NT2/D1 (cell line): ENCODE data around the gene OR6K6.

Experiments
- DNase-seq: peaks from one replicate; pipeline ENCODE4 v3.0.0-alpha.2; 2011; ENCODE audit warnings: low read depth, low spot score
- H3K27me3 ChIP-seq: 2 replicates; pipeline ENCODE4 v1.6.0; 2011; ENCODE audit warnings: mild to moderate bottlenecking; ENCODE audit not compliant: insufficient read length, insufficient read depth
- H3K36me3 ChIP-seq: 2 replicates; pipeline ENCODE4 v1.6.1; 2011; ENCODE audit warnings: mild to moderate bottlenecking, low read length, mixed read lengths; ENCODE audit not compliant: insufficient read depth, insufficient read length
- H3K4me1 ChIP-seq: 2 replicates; pipeline ENCODE4 v1.5.1; 2011; ENCODE audit not compliant: insufficient read depth, insufficient read length
- H3K4me3 ChIP-seq: 2 replicates; pipeline ENCODE4 v1.5.1; 2011; ENCODE audit warnings: low read depth; ENCODE audit not compliant: insufficient read length
- H3K9ac ChIP-seq: 2 replicates; pipeline ENCODE4 v1.6.0; 2011; ENCODE audit warnings: low read depth; ENCODE audit not compliant: insufficient read length
- H3K9me3 ChIP-seq: 2 replicates; pipeline ENCODE4 v1.5.1; 2011; ENCODE audit warnings: mild to moderate bottlenecking, low read length; ENCODE audit not compliant: insufficient read depth
- SUZ12 ChIP-seq: IDR thresholded peaks from 2 replicates; pipeline ENCODE4 v1.6.1; 2011; ENCODE audit not compliant: insufficient read length, insufficient read depth; ENCODE audit errors: extremely low read depth
- YY1 ChIP-seq: IDR thresholded peaks from 2 replicates; pipeline ENCODE4 v1.6.1; 2011; ENCODE audit not compliant: insufficient read length, insufficient read depth
- ZNF274 ChIP-seq: IDR thresholded peaks from 2 replicates; pipeline ENCODE4 v1.6.1; 2011; ENCODE audit warnings: mild to moderate bottlenecking, low read depth, low read length

The OR6K6 gene, protein sequence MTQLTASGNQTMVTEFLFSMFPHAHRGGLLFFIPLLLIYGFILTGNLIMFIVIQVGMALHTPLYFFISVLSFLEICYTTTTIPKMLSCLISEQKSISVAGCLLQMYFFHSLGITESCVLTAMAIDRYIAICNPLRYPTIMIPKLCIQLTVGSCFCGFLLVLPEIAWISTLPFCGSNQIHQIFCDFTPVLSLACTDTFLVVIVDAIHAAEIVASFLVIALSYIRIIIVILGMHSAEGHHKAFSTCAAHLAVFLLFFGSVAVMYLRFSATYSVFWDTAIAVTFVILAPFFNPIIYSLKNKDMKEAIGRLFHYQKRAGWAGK

DNA sequence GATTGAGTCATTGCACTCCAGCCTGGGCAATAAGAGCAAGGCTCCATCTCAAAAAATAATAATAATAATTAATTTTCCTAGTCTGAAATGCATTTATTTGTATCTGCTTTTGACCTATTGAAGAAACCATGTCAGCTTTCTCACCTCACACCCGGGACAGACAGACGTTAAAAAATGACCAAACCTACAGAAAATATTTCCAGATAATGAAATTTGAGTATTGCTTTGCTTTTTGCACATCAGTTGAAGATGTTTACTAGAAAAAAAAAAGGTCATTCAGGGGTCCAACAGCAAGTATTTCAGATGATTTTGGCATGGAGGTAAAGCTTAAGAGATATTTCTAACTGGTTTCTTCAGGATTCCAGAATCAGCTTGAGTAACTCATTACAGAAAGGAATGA, at the start of gene OR6K6:
TSS of gene OR6K6 (plus strand) at position 301 of the 400 bp plus-strand sequence. CDS start 168 bp downstream, outside the sequence.
- Histone ChIP-seq H3K4me1 (no peaks in the 10 kb centered on the region), H3K9me3 (no peaks in the 10 kb centered on the region), H3K4me3 (no peak within 1 kb of the TSS), H3K9ac (no peak within 1 kb of the TSS), H3K27me3 (no peaks in the 10 kb centered on the region), H3K36me3 (no peaks in the 10 kb centered on the region)
- TF ChIP-seq ZNF274 (no peak), YY1 (no peak), SUZ12 (no peak)
- DNase-seq, result no peak

DNA sequence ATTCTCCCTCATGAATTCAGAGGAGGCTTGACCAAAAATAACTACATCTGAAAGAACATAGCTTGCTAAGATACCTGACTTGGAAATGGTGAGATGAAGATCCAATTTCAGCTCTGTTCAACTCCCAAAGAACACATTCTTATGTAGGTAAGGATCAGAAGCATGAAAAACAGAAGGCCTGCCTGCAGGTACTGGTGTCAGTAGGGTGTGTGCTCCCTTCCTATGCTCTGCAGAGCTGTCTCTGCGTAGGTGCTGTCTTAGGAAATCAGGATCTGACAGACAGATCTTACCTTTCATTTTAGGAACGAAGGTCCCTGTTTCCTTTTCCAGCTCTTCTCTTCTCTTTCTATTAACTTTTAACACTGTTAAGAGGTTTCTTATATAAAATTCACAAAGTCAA, 48.4 kb upstream of the OR6K6 start:
- DNase-seq, result no peak
- H3K4me1 ChIP-seq, result no peaks in the 10 kb centered on the region
- no peaks in the 10 kb centered on the region for H3K27me3 ChIP-seq
- H3K9me3 ChIP-seq, result no peaks in the 10 kb centered on the region
- TF ChIP-seq ZNF274 (no peak), YY1 (no peak), SUZ12 (no peak)
- H3K4me3 ChIP-seq, result no peak overlapping the region
- no peaks in the 10 kb centered on the region for H3K36me3 ChIP-seq
- no peak overlapping the region for H3K9ac ChIP-seq

DNA sequence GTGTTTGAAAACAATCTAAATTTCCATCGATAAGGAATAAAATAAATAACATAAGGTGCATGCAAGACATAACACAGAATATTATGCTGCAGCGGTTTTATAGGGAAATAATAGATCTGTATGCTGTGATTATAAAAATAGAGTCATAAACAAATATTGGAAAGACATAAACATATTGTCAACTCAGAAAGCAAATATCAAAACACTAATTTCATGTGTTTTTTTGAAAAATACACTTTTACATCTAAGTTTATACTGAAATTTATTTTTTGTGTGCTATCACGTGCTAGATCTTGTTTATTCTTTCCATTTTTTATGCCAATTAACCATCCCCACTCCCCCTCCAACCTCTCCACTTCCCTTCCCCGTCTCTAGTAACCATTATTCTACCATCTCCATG, 43.4 kb upstream of the OR6K6 start:
- no peaks in the 10 kb centered on the region for H3K27me3 ChIP-seq
- no peaks in the 10 kb centered on the region for H3K4me1 ChIP-seq
- TF ChIP-seq ZNF274 (no peak), YY1 (no peak), SUZ12 (no peak)
- no peaks in the 10 kb centered on the region for H3K9me3 ChIP-seq
- H3K4me3 ChIP-seq, result no peak overlapping the region
- no peak overlapping the region for H3K9ac ChIP-seq
- H3K36me3 ChIP-seq, result no peaks in the 10 kb centered on the region
- DNase-seq, result no peak

DNA sequence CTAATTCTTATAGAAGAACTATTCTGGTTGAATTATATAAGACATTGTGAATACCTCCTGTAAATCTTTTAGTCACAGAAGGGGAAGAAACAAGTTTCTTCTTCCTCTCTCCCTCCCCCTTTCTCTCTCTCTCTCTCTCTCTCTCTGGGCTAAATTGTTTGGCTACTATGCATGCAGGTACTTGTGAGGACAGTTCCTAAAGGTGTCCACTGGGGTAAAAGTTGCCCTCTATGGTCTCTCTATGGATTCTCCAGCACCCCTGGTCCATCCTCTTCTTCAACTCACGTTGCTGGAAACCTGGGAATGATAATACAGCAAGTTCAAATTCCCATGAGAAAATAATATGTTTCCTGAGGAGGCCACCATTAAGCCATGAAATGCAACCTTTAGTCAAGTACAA, 39.8 kb upstream of the OR6K6 start:
- Histone ChIP-seq H3K4me1 (no peaks in the 10 kb centered on the region), H3K9me3 (no peaks in the 10 kb centered on the region), H3K27me3 (no peaks in the 10 kb centered on the region), H3K36me3 (no peaks in the 10 kb centered on the region), H3K9ac (no peak overlapping the region), H3K4me3 (no peak overlapping the region)
- TF ChIP-seq SUZ12 (no peak), ZNF274 (no peak), YY1 (no peak)
- DNase-seq, result no peak

DNA sequence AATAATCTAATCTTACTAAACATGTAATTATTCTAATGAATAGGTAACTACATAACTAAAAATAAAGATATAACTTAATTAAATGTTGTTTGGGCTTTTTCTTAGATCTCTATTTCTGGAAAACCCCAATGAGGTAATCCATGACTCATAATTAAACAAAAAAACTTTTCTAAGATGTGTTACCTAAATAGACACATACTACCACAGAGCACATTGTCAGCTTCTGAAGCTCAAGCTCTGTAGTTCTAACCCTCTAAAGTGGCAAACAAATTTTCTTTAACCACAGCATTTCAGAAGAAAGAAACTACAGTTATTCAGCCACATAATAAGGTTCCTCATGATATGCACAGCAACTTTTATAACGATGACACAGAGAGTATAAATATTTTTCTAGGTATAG, 38.2 kb upstream of the OR6K6 start:
- H3K9me3 ChIP-seq, result no peaks in the 10 kb centered on the region
- H3K27me3 ChIP-seq, result no peaks in the 10 kb centered on the region
- H3K9ac ChIP-seq, result no peak overlapping the region
- no peak for DNase-seq
- H3K36me3 ChIP-seq, result no peaks in the 10 kb centered on the region
- H3K4me3 ChIP-seq, result no peak overlapping the region
- H3K4me1 ChIP-seq, result no peaks in the 10 kb centered on the region
- no peak for TF ChIP-seq SUZ12
- TF ChIP-seq ZNF274, result no peak
- TF ChIP-seq YY1, result no peak

DNA sequence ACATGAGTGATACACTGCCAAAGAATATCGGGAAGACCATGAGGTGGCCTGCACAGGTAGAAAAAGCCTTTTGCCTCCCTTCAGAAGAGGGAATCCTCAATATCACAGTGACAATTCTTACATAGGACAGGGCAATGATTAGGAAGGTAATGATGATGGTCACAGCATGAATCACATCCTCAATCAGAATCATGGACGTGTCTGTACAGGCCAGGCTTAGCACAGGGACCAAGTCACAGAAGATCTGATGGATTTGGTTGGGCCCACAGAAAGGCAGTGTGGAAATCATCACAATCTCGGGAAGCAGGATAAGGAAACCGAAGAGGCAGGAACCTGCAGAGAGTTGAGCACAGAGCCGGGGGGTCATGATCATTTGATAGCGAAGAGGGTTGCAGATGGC, 37.2 kb upstream of the OR6K6 start:
- H3K4me3 ChIP-seq, result no peak overlapping the region
- H3K4me1 ChIP-seq, result no peaks in the 10 kb centered on the region
- H3K36me3 ChIP-seq, result no peaks in the 10 kb centered on the region
- no peak overlapping the region for H3K9ac ChIP-seq
- H3K9me3 ChIP-seq, result no peaks in the 10 kb centered on the region
- no peak for DNase-seq
- H3K27me3 ChIP-seq, result no peaks in the 10 kb centered on the region
- TF ChIP-seq YY1 (no peak), ZNF274 (no peak), SUZ12 (no peak)

DNA sequence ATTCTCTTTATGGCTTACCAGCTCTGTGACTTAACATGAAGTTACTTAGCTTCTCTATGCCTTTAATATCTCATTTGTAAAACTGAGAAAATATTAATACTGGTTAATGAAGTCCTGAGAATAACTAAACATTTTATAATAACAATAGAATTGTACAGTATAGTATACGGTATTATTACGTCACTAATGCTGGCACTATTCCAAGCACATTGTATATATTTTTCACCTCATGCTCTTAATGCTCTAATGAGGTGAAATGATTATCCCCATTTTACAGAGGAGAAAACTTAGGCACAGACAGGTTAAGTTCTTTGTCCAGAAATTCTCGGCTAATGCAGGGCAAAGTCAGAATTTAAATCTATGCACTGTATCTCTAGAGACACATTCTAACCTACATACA, 34.9 kb upstream of the OR6K6 start:
- no peaks in the 10 kb centered on the region for H3K36me3 ChIP-seq
- no peak for DNase-seq
- no peak overlapping the region for H3K4me3 ChIP-seq
- TF ChIP-seq ZNF274, result no peak
- TF ChIP-seq SUZ12, result no peak
- no peak for TF ChIP-seq YY1
- H3K4me1 ChIP-seq, result no peaks in the 10 kb centered on the region
- H3K9me3 ChIP-seq, result no peaks in the 10 kb centered on the region
- no peak overlapping the region for H3K9ac ChIP-seq
- H3K27me3 ChIP-seq, result no peaks in the 10 kb centered on the region

DNA sequence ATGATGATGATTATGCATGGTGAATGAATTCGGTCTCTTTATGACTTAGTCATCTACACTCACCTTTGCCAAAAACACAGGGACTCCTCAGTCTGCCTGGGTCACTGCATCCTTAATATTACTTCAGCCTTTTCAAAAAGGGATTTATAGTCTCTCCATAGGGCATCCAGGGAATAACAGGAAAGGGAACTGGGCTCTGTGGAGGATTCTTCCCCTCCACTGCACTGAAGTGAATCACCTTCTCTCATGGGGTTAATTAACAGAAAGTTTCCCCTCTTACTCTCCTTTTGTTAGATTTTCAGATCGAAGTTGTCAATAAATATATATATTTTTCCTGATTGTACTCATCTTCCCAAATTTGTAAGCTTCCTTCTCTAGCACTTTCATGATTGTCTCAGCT, 33.9 kb upstream of the OR6K6 start, which contains the start of gene OR6K3:
TSS of gene OR6K3 (minus strand) at position 101 of the 400 bp plus-strand sequence. CDS start 2,605 bp downstream, outside the sequence.
- TF ChIP-seq ZNF274, result no peak
- no peak for TF ChIP-seq SUZ12
- TF ChIP-seq YY1, result no peak
- no peaks in the 10 kb centered on the region for H3K27me3 ChIP-seq

More for the DNA sequence above, 33.9 kb upstream of the OR6K6 start, which contains the start of gene OR6K3:
- no peaks in the 10 kb centered on the region for H3K4me1 ChIP-seq
- H3K4me3 ChIP-seq, result no peak within 1 kb of the TSS
- H3K9me3 ChIP-seq, result no peaks in the 10 kb centered on the region
- no peaks in the 10 kb centered on the region for H3K36me3 ChIP-seq
- H3K9ac ChIP-seq, result no peak within 1 kb of the TSS
- no peak for DNase-seq
